ENCODE data around the gene HTR3D. TPM values are rescaled to one million over a fixed set of nuclear protein-coding genes. Genes with fewer than 3 reads are reported as not detected.
A peak's percentile ranks its signal among the peaks of the same experiment; 100 is the strongest.

HTR3D gene
- total and polyA plus RNA-seq, 9 of the 15 experiments (the other 6 are each of a cell fraction or from before 2014, with no cell fraction given) = not detected

GRCh38 chr3:184085389-184085852, 53.9 kb downstream of the HTR3D start:
- DNase-seq (ENCODE audit: extremely low read depth in 1 of 4, low spot score in 3 of 4) (peak in 2 of 4 experiments; percentile 46 to 53), ATAC-seq (peak; percentile 74), FAIRE-seq (peak; percentile 82)
- Histone ChIP-seq H3K9me1 (ENCODE audit: control insufficient read depth, insufficient read depth, low read length) (no peaks in the 10 kb centered on the region), H3K27ac (ENCODE audit: extremely low read depth, low read depth, low read length) (no peak overlapping the region), H3K4me1 (replicated peaks in 1 of 2; ENCODE audit: control insufficient read depth in 2 of 2, insufficient read depth in 2 of 2, low read length in 2 of 2) (peaks cover 4 to 18% of the 10 kb centered on the region in 2 experiments; a peak in 3 of 5 replicates), H3K9me3 (replicated peaks; ENCODE audit: control insufficient read depth, insufficient read depth, low read depth, low read length) (no peaks in the 10 kb centered on the region), H3K36me3 (ENCODE audit: control insufficient read depth, insufficient read depth, low read length) (no peaks in the 10 kb centered on the region), H4K20me1 (replicated peaks; ENCODE audit: control insufficient read depth, insufficient read depth, low read length) (no peaks in the 10 kb centered on the region), H3K79me2 (ENCODE audit: control insufficient read depth, insufficient read depth, low read length) (no peaks in the 10 kb centered on the region), H3K4me3 (no peak overlapping the region), H3K9ac (ENCODE audit: insufficient read depth in 1 of 2, low read depth in 2 of 2, low read length in 2 of 2) (no peak overlapping the region), H3K27me3 (ENCODE audit: control insufficient read depth in 2 of 2, insufficient read depth in 2 of 2, low read length in 2 of 2) (no peaks in the 10 kb centered on the region; a peak in 1 of 5 replicates), H2AFZ (ENCODE audit: low read depth, low read length) (no peak overlapping the region), H3K4me2 (ENCODE audit: insufficient read depth, low read length) (no peak overlapping the region)
- BruUV-seq (replicated peaks) = no TSS peak
- 2% methylated on average over 3 of the region's 3 CpGs for WGBS (ENCODE audit: insufficient coverage, low coverage, missing lambda C conversion rate)
- CTCF ChIA-PET (ENCODE audit: low intra/inter-chr PET ratio) = no interaction called here
- in situ Hi-C loops (cut with MboI) = no loop called here
- intact Hi-C loops (cut with micrococcal nuclease) = no loop called here
- POLR2A ChIA-PET = no interaction called here
- peak; percentile 46; the same call in 1 of the 2 replicates for TF ChIP-seq IRF9 (tag; IDR thresholded peaks at IDR 0.05)
- TF ChIP-seq CBFA2T2 (conservative IDR thresholded peaks at IDR 0.05) = peak; percentile 51
- TF ChIP-seq TOE1 (IDR thresholded peaks at IDR 0.05; ENCODE audit: borderline replicate concordance) = peak; percentile 65; the same call in 1 of the 2 replicates
- no peak for TF ChIP-seq TOE1 (CRISPR knock-in tag; IDR thresholded peaks at IDR 0.05; ENCODE audit: borderline replicate concordance, low read depth)
- no peak for TF ChIP-seq PHF8 (IDR thresholded peaks at IDR 0.05; ENCODE audit: borderline replicate concordance, low read length)
- TF ChIP-seq CREM (IDR thresholded peaks at IDR 0.05; ENCODE audit: low read depth) = 0 out of 2 replicates have a peak, but pooled peaks have one; percentile 15
- peak; percentile 67 for TF ChIP-seq ZEB2 (IDR thresholded peaks at IDR 0.05)
- peak; percentile 88; the same call in 1 of the 2 replicates for TF ChIP-seq SMARCA4 (IDR thresholded peaks at IDR 0.05)
- TF ChIP-seq CBX3 (IDR thresholded peaks at IDR 0.05; ENCODE audit: borderline replicate concordance in 1 of 2, low read length in 2 of 2) = peak in 1 of 2 experiments; percentile 85; a peak in 2 of 3 replicates
- TF ChIP-seq ATF7 (IDR thresholded peaks at IDR 0.05) = peak; percentile 76
- peak; percentile 26; the same call in 1 of the 2 replicates for TF ChIP-seq PHF21A (IDR thresholded peaks at IDR 0.05; ENCODE audit: borderline replicate concordance, low read depth)
- peak; percentile 94 to 96 for TF ChIP-seq TRIM24 (IDR thresholded peaks at IDR 0.05)
- TF ChIP-seq PKNOX1 (IDR thresholded peaks at IDR 0.05) = peak; percentile 95
- 0 out of 2 replicates have a peak, but pooled peaks have one; percentile 12 for TF ChIP-seq MITF (IDR thresholded peaks at IDR 0.05)
- TF ChIP-seq ZFPM2 (CRISPR knock-in tag; IDR thresholded peaks at IDR 0.05) = no peak
- peak; percentile 61 for TF ChIP-seq GABPA (tag; conservative IDR thresholded peaks at IDR 0.05; ENCODE audit: low read depth)
- peak in 1 of 2 experiments; percentile 35; a peak in 1 of 4 replicates for TF ChIP-seq FOXK2 (conservative IDR thresholded peaks at IDR 0.05 in 1 of 2, IDR thresholded peaks at IDR 0.05 in 1 of 2; ENCODE audit: low read depth in 2 of 2)
- peak; percentile 76 for TF ChIP-seq SOX6 (IDR thresholded peaks at IDR 0.05)
- TF ChIP-seq BRD4 (IDR thresholded peaks at IDR 0.05) = no peak
- peak; percentile 69; the same call in 1 of the 2 replicates for TF ChIP-seq SMARCC2 (IDR thresholded peaks at IDR 0.05; ENCODE audit: low read depth)
- peak; percentile 78 for TF ChIP-seq CBFA2T3 (IDR thresholded peaks at IDR 0.05)
- peak in 1 of 2 experiments; percentile 62; a peak in 1 of 4 replicates for TF ChIP-seq HDAC1 (IDR thresholded peaks at IDR 0.05)
- TF ChIP-seq NCOA2 (IDR thresholded peaks at IDR 0.05; ENCODE audit: partially characterized antibody in 2 of 2) = no peak
